Left lobe of liver (tissue), 2 donors: ENCODE measurements around the gene SLC38A3. TPM values are rescaled to one million over a fixed set of nuclear protein-coding genes. Genes with fewer than 3 reads are reported as not detected.

Experiments used
- ATAC-seq: fragments of 200-7000 bp; cut with Tn5 transposase; one replicate; pipeline ENCODE4 v1.9.1; 2020; ENCODE audit warnings: mild to moderate bottlenecking, moderate library complexity
- DNase-seq: peaks from one replicate; pipeline ENCODE4 v3.0.0-alpha.2; 2020; ENCODE audit warnings: low spot score
- total RNA-seq: library from RNA; stranded (reverse); gene quantifications from one replicate; pipeline ENCODE4 v1.2.1, GENCODE V29; 2021
- donor health status: DM: no; HTN: no; CAD: no; lungs with moderate emphysema.
- donor health status: DM: no; HTN: yes; CAD: no.

Gene SLC38A3
- total RNA-seq, 1 donor from 2014 or later = 242 TPM

DNA sequence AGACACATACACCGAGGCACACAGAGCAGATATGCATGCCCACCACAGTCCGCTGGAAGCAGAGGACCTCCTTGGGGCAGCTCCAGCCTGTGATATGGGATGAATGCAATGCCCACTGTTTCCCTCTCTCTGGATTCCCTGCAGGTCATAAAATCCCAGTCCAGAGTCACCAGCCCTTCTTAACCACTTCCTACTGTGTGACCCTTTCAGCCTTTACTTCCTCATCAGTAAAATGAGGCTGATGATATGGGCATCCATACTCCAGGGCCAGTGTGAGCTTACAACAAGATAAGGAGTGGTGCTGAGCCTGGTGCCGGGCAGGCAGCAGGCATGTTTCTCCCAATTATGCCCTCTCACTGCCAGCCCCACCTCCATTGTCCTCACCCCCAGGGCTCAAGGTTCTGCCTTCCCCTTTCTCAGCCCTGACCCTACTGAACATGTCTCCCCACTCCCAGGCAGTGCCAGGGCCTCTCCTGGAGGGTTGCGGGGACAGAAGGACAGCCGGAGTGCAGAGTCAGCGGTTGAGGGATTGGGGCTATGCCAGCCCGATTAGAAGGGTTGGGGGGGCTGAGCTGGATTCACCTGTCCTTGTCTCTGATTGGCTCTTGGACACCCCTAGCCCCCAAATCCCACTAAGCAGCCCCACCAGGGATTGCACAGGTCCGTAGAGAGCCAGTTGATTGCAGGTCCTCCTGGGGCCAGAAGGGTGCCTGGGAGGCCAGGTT lies 14.0 kb upstream of the SLC38A3 start, which contains the start of gene GNAT1:
Gene GNAT1, plus strand, starts transcription at position 675 of the 725 bp plus-strand sequence. CDS start 116 bp downstream, outside the sequence.
- ATAC-seq = no peak
- no peak for DNase-seq

- ATAC-seq = no peak
- DNase-seq = no peak
Measured at GRCh38 chr3:50192124-50192523, 12.9 kb upstream of the SLC38A3 start.

DNA sequence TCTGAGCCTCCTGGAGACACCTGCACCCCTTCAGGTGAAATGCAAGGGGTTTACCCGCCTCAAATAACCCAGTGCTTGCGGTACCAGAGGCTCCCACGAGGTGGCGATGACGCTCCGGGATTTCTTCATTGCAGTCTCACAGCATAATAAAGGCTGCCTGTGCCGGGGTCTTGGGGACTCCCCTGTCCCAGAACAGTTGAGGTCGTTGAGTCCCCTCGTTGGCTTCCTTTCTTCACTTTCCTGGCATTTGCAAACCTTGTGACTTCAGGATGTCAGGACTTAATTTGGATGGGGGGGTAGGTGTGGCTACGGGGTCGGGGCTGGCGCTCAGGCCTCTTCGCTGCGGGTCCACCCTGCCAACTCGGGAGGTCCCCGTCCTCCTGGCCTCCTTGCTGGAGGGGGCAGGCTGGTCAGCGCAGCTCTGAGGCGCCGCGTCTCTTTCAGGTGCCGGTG lies 12.4 kb upstream of the SLC38A3 start:
- peak; percentile 9 for ATAC-seq
- DNase-seq = peak; percentile 72

- no peak for DNase-seq
- ATAC-seq = no peak
Measured at GRCh38 chr3:50193286-50193685, 11.8 kb upstream of the SLC38A3 start.

- ATAC-seq (no peak), DNase-seq (no peak)
Measured at GRCh38 chr3:50193746-50194127, 11.3 kb upstream of the SLC38A3 start.

- DNase-seq (peak; percentile 81), ATAC-seq (peak; percentile 54)
Measured at GRCh38 chr3:50194128-50194902, 10.8 kb upstream of the SLC38A3 start.

DNA sequence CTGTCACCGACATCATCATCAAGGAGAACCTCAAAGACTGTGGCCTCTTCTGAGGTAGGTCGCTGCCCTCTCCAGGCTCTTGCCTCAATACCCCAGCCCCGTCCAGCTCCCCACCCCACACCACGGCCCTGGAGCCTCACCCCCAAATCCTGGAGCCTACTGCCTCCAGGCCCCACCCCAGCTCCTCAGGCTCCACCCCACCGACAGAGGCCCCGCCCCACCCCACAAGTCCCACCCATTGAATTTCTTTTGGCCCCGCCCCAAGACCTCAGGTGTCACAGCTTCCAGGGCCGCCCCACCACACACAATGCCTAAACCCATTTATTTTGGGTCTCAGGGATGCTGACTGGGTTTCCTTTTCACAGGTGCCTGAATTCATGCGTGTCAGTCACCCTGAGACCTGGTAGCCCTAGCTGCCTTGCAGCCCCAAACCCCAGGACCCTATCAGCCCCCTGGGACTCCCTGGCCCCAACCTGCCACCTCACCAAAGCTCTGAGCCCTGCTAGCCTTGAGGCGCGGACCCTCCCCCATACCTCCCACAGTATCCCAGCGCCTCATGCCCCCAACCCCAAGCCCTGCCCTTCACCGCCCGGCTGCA lies 10.1 kb upstream of the SLC38A3 start:
- peak; percentile 69 for ATAC-seq
- peak; percentile 89 for DNase-seq

- ATAC-seq (peak; percentile 80), DNase-seq (peak; percentile 93)
Measured at GRCh38 chr3:50195501-50196252, 9.4 kb upstream of the SLC38A3 start.

GRCh38 chr3:50196253-50196801 lies 8.7 kb upstream of the SLC38A3 start:
- DNase-seq = no peak
- peak; percentile 38 for ATAC-seq

GRCh38 chr3:50201573-50202315 lies 3.3 kb upstream of the SLC38A3 start:
- ATAC-seq (peak; percentile 56), DNase-seq (peak; percentile 83)

DNA sequence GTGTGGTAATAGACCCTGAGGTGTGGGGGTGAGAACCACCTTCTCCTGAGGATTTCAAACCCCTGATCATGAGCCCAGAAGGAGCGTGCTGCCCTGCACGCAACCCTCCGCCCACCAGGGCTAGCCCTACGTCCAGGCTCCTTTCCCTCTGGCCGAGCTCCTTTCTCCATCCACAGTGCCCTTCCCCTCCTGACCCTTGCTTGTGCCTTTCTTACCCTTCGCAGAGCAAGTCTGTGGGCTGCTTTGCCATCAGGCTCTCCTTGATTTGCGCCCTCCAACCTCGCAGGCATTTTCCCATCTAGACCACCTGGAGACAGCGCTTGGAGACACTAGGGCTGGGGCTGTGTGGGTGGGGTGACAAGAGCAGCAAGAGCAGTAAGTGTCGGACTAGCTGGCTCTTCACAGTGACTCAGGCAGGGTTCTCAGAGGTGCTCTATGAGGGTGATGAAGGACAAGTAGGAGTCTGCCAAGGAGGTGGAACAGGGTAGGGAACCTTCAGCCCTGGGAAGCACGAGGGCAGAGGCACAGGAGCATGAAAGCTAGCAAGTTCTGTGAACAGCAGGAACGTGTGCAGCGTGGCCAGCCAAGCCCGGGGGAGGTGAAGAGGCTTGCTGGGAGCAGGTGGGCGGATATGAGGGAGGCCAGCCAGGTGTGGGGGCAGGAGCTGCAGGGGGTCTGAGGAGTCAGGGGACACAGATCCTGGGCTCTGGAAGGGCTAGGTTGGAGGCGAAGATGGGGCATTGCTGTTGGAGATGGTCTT lies 2.5 kb upstream of the SLC38A3 start:
- ATAC-seq (no peak), DNase-seq (no peak)

DNA sequence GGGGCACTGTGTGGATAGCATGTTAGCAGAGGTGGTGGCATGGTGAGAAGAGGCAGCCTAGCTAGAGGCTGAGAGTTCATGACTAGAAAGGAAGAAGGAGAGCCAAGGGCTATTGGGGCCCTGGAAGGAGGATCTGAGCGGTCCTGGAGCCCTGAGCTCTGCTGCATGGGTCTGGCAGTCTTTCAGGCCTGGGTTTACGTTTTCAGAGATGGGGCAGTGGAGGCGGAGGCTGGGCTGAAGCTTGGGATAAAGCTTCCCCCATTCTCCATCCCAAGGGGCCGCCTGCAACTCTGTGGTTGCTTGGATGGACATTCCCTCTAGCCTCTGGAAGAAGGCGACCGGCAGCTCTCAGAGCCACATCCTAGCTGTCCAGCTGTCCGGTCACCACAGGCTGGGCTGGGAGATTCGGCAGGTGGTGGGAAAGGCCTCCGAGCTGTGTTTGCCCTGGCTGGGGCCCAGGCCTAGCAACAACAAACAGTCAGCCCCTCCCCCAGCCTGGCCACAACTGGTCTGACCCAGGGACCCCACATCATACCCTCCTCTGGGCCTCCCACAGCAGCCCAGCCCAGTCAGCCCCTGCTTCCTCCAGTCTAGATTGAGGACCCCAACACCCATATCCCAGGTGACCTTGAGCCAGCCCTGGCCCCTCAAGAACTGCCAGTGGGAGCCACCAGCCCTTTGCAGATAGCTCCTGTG lies 1.8 kb upstream of the SLC38A3 start:
- DNase-seq (peak; percentile 81), ATAC-seq (peak; percentile 45)

- no peak for DNase-seq
- no peak for ATAC-seq
Measured at GRCh38 chr3:50203809-50204803, 965 bp upstream of the SLC38A3 start.

- peak; percentile 60 for ATAC-seq
- DNase-seq = peak; percentile 95
Measured at GRCh38 chr3:50205413-50206276, 574 bp downstream of the SLC38A3 start.

- DNase-seq = no peak
- ATAC-seq = no peak
Measured at GRCh38 chr3:50207359-50208042, 2.4 kb downstream of the SLC38A3 start.
